Measurements from ENCODE around the gene IRS2. TPM values are rescaled to one million over a fixed set of nuclear protein-coding genes. Genes with fewer than 3 reads are reported as not detected.
"Not testable (repeated sequence)": the region's sequence is repeated elsewhere in the genome, so short reads cannot be mapped to it uniquely, and the experiment has no call there.

Gene IRS2
- total RNA-seq, 1 donor from 2014 or later = 20.1 TPM

DNA sequence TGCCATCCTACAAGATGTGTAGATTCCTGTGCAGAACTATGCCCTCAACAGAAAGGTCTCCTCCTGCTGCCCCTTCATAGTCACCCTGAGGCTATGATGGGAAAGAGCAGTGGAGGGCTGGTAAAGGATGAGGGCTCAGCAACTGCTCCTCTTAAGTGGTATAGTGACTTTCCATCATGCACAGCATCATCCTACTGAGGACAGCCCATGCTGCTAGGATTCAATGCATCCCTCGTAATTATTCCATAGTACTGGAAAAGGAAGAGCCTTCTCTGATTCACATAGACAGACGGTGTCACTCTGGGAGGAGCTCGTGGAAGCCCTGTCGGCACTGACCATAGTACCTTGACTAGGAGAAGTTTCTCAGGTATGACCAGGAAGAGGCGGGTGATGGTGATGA is 47.6 kb upstream of the IRS2 start:
- Mint-ChIP-seq H3K4me3 (ENCODE audit: unreplicated experiment) (no peak overlapping the region), H3K36me3 (ENCODE audit: low read depth, unreplicated experiment) (no peaks in the 10 kb centered on the region), H3K9me3 (ENCODE audit: unreplicated experiment) (no peaks in the 10 kb centered on the region), H3K4me1 (ENCODE audit: low read depth, unreplicated experiment) (peaks cover 12% of the 10 kb centered on the region), H3K27me3 (ENCODE audit: low read depth, unreplicated experiment) (no peaks in the 10 kb centered on the region), H3K27ac (ENCODE audit: unreplicated experiment) (no peak overlapping the region)
- no peaks in the 10 kb centered on the region for H3K27me3 ChIP-seq (ENCODE audit: insufficient read depth, low read length)
- no peak for TF ChIP-seq EZH2 (IDR thresholded peaks at IDR 0.05; ENCODE audit: insufficient read depth, low read length)
- TF ChIP-seq, protein P1, sequence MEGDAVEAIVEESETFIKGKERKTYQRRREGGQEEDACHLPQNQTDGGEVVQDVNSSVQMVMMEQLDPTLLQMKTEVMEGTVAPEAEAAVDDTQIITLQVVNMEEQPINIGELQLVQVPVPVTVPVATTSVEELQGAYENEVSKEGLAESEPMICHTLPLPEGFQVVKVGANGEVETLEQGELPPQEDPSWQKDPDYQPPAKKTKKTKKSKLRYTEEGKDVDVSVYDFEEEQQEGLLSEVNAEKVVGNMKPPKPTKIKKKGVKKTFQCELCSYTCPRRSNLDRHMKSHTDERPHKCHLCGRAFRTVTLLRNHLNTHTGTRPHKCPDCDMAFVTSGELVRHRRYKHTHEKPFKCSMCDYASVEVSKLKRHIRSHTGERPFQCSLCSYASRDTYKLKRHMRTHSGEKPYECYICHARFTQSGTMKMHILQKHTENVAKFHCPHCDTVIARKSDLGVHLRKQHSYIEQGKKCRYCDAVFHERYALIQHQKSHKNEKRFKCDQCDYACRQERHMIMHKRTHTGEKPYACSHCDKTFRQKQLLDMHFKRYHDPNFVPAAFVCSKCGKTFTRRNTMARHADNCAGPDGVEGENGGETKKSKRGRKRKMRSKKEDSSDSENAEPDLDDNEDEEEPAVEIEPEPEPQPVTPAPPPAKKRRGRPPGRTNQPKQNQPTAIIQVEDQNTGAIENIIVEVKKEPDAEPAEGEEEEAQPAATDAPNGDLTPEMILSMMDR (IDR thresholded peaks at IDR 0.05; ENCODE audit: insufficient read depth, low read depth, low read length) = no peak
- DNase-seq (ENCODE audit: low read depth) (no peak), FAIRE-seq (no peak)
- H3K9ac ChIP-seq (ENCODE audit: low read length) = no peak overlapping the region
- H3K9me3 ChIP-seq (ENCODE audit: insufficient read depth, low read depth, low read length) = no peaks in the 10 kb centered on the region
- H2AFZ ChIP-seq (ENCODE audit: low read depth, low read length) = no peak overlapping the region
- H3K36me3 ChIP-seq (ENCODE audit: insufficient read depth, low read length) = no peaks in the 10 kb centered on the region
- H3K4me1 ChIP-seq (ENCODE audit: insufficient read depth, low read length) = no peaks in the 10 kb centered on the region
- H3K27ac ChIP-seq (ENCODE audit: low read depth, low read length) = no peak overlapping the region
- no peaks in the 10 kb centered on the region for H4K20me1 ChIP-seq (ENCODE audit: insufficient read depth, low read length)
- H3K4me3 ChIP-seq (ENCODE audit: insufficient read depth, low read depth, low read length) = no peak overlapping the region
- H3K4me2 ChIP-seq (ENCODE audit: low read length) = no peak overlapping the region
- H3K79me2 ChIP-seq (ENCODE audit: insufficient read depth, low read length) = no peaks in the 10 kb centered on the region

DNA sequence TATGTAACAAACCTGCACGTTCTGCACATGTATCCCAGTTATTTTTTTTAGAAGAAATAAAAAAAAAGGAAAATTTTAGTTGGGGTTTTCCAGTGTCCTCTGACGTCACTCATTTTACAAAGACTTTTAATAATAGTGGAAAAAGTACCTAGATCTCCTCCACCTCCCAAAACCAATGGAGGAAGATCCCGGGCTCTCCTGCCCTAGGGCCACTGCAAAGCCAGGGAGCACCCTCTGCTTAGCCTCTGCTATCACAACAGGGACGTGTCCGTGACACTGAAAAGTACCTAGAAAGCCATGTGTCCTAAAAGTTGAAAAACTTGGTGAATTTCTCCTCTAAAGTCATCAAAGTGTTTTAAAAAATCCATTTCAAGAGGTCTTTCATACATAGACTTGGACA is 46.7 kb upstream of the IRS2 start:
- H3K9me3 ChIP-seq (ENCODE audit: insufficient read depth, low read depth, low read length) = no peaks in the 10 kb centered on the region

DNA sequence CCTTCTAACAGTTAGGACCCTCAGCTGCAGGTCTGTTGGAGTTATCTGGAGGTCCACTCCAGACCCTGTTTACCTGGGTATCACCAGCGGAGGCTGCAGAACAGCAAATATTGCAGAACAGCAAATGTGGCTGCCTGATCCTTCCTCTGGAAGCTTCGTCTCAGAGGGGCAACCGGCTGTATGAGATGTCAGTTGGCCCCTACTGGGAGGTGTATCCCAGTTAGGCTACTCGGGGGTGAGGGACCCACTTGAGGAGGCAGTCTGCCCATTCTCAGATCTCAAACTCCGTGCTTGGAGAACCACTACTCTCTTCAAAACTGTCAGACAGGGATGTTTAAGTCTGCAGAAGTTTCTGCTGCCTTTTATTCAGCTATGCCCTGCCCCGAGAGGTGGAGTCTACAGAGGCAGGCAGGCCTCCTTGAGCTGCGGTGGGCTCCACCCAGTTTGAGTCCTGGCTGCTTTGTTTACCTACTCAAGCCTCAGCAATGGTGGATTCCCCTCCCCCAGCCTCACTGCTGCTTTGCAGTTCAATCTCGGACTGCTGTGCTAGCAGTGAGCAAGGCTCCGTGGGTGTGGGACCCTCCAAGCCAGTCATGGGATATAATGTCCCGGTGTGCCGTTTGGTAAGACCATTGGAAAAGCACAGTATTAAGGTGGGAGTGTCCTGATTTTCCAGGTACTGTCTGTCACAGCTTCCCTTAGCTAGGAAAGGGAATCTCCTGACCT is 42.4 kb upstream of the IRS2 start:
- FAIRE-seq; H3K9ac ChIP-seq (ENCODE audit: low read length); H4K20me1 ChIP-seq (ENCODE audit: insufficient read depth, low read length); H3K79me2 ChIP-seq (ENCODE audit: insufficient read depth, low read length); H3K9me3 ChIP-seq (ENCODE audit: insufficient read depth, low read depth, low read length); H3K27me3 ChIP-seq (ENCODE audit: insufficient read depth, low read length); DNase-seq (ENCODE audit: low read depth); H3K27ac ChIP-seq (ENCODE audit: low read depth, low read length); H3K4me1 ChIP-seq (ENCODE audit: insufficient read depth, low read length); H3K36me3 ChIP-seq (ENCODE audit: insufficient read depth, low read length); H2AFZ ChIP-seq (ENCODE audit: low read depth, low read length); H3K4me3 Mint-ChIP-seq (ENCODE audit: unreplicated experiment); H3K4me2 ChIP-seq (ENCODE audit: low read length); H3K27me3 Mint-ChIP-seq (ENCODE audit: low read depth, unreplicated experiment); H3K4me3 ChIP-seq (ENCODE audit: insufficient read depth, low read depth, low read length); H3K27ac Mint-ChIP-seq (ENCODE audit: unreplicated experiment); H3K4me1 Mint-ChIP-seq (ENCODE audit: low read depth, unreplicated experiment); H3K36me3 Mint-ChIP-seq (ENCODE audit: low read depth, unreplicated experiment): not testable (repeated sequence)
- peaks cover 13% of the 10 kb centered on the region for H3K9me3 Mint-ChIP-seq (ENCODE audit: unreplicated experiment)

More for the DNA sequence above, 46.7 kb upstream of the IRS2 start:
- H4K20me1 ChIP-seq (ENCODE audit: insufficient read depth, low read length) = no peaks in the 10 kb centered on the region
- H3K9ac ChIP-seq (ENCODE audit: low read length) = no peak overlapping the region
- Mint-ChIP-seq H3K27me3 (ENCODE audit: low read depth, unreplicated experiment) (no peaks in the 10 kb centered on the region), H3K36me3 (ENCODE audit: low read depth, unreplicated experiment) (no peaks in the 10 kb centered on the region), H3K4me1 (ENCODE audit: low read depth, unreplicated experiment) (peaks cover 12% of the 10 kb centered on the region), H3K9me3 (ENCODE audit: unreplicated experiment) (peaks cover 1% of the 10 kb centered on the region), H3K27ac (ENCODE audit: unreplicated experiment) (no peak overlapping the region), H3K4me3 (ENCODE audit: unreplicated experiment) (no peak overlapping the region)
- no peaks in the 10 kb centered on the region for H3K4me1 ChIP-seq (ENCODE audit: insufficient read depth, low read length)
- DNase-seq (ENCODE audit: low read depth) = no peak
- TF ChIP-seq, protein P1 (IDR thresholded peaks at IDR 0.05; ENCODE audit: insufficient read depth, low read depth, low read length) = no peak
- TF ChIP-seq EZH2 (IDR thresholded peaks at IDR 0.05; ENCODE audit: insufficient read depth, low read length) = no peak
- H3K4me3 ChIP-seq (ENCODE audit: insufficient read depth, low read depth, low read length) = no peak overlapping the region
- H2AFZ ChIP-seq (ENCODE audit: low read depth, low read length) = no peak overlapping the region
- H3K4me2 ChIP-seq (ENCODE audit: low read length) = no peak overlapping the region
- no peaks in the 10 kb centered on the region for H3K36me3 ChIP-seq (ENCODE audit: insufficient read depth, low read length)
- H3K27me3 ChIP-seq (ENCODE audit: insufficient read depth, low read length) = no peaks in the 10 kb centered on the region
- H3K79me2 ChIP-seq (ENCODE audit: insufficient read depth, low read length) = no peaks in the 10 kb centered on the region
- FAIRE-seq = no peak
- H3K27ac ChIP-seq (ENCODE audit: low read depth, low read length) = no peak overlapping the region

DNA sequence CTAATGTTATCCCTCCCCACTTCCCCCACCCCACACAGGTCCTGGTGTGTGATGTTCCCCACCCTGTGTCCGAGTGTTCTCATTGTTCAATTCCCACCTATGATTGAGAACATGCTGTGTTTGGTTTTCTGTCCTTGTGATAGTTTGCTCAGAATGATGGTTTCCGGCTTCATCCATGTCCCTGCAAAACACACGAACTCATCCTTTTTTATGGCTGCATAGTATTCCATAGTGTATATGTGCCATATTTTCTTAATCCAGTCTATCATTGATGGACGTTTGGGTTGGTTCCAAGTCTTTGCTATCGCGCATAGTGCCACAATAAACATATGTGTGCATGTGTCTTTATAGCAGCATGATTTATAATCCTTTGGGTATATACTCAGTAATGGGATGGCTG is 36.8 kb upstream of the IRS2 start:
- DNase-seq (ENCODE audit: low read depth); H3K27me3 Mint-ChIP-seq (ENCODE audit: low read depth, unreplicated experiment); H3K9me3 ChIP-seq (ENCODE audit: insufficient read depth, low read depth, low read length); H3K4me3 Mint-ChIP-seq (ENCODE audit: unreplicated experiment); H3K9ac ChIP-seq (ENCODE audit: low read length); H4K20me1 ChIP-seq (ENCODE audit: insufficient read depth, low read length); H3K4me2 ChIP-seq (ENCODE audit: low read length); H3K4me1 Mint-ChIP-seq (ENCODE audit: low read depth, unreplicated experiment); H3K36me3 Mint-ChIP-seq (ENCODE audit: low read depth, unreplicated experiment); H3K36me3 ChIP-seq (ENCODE audit: insufficient read depth, low read length); H3K79me2 ChIP-seq (ENCODE audit: insufficient read depth, low read length); FAIRE-seq; H2AFZ ChIP-seq (ENCODE audit: low read depth, low read length); H3K27ac ChIP-seq (ENCODE audit: low read depth, low read length); H3K4me1 ChIP-seq (ENCODE audit: insufficient read depth, low read length); H3K27ac Mint-ChIP-seq (ENCODE audit: unreplicated experiment); H3K27me3 ChIP-seq (ENCODE audit: insufficient read depth, low read length); H3K4me3 ChIP-seq (ENCODE audit: insufficient read depth, low read depth, low read length): not testable (repeated sequence)
- peaks cover 15% of the 10 kb centered on the region for H3K9me3 Mint-ChIP-seq (ENCODE audit: unreplicated experiment)

Data from astrocyte (in vitro differentiated cells and primary cell).